GF-D8 (cell line): ENCODE results near the gene SMPD2.

ENCODE experiments used
- DNase-seq: peaks from one replicate; lab custom pipeline; 2025; lab: John Stamatoyannopoulos, UW

Gene SMPD2

DNA sequence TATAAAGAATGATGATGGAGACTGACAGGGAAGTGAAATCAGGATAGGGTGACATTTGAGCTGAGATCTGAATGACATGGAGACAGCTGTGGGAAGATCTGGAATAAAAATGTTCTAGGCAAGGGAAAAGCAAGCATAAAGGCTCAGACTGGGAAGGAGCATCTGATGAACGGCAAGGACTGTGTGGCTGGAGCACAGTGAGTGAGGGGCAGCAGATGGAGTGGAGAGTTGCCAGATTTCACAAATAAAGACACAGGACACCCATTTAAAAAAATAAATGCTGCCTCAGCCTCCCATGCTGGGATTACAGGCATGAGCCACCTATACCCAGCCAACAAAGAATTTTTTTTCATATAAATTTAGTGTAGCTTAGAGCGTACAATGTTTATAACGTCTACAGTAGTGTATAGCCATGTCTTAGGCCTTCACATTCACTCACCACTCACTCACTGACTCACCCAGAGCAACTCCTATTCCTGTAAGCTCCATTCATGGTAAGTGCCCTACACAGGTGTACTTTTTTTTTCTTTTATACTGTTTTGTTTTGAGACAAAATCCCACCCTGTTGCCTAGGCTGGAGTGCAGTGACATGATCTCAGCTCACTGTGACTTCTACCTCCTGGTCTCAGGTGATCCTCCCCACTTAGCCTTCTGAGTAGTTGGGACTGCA, 44.9 kb downstream of the SMPD2 start:
- DNase-seq = no peak

DNA sequence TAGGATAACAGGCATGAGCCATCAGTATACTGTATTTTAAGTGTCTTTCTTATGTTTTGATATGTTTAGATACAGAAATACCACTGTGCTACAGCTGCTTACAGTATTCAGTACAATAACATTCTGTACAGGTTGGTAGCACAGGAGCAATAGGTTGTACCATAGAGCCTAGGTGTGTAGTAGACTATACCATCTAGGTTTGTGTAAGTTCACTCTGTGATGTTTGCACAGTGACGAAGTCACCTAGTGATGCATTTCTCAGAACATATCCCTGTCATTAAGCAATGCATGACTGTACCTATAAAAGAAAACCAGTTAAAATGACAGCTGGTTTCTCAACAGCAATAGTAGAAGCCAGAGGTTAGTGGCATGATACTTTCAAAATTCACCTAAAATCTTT, 45.5 kb downstream of the SMPD2 start:
- DNase-seq = no peak

DNA sequence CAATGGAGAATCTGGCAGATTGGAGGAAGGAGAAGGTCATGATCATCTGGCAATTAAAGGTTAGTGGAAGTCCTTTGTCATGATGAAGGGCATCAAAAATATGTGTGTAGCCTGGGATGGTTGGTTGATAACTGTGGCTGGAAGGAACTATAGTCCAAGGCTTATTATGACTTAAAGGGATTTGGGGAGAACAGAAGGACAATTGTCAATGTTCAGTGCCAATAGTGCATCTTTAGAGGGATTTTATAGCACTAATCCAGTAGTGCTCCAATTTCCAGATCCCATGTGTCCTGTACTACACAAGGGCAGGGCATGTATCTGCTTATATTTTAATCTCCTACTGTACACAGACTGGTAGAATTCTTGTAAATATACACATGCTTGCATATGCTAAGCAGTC, 47.5 kb downstream of the SMPD2 start:
- no peak for DNase-seq

DNA sequence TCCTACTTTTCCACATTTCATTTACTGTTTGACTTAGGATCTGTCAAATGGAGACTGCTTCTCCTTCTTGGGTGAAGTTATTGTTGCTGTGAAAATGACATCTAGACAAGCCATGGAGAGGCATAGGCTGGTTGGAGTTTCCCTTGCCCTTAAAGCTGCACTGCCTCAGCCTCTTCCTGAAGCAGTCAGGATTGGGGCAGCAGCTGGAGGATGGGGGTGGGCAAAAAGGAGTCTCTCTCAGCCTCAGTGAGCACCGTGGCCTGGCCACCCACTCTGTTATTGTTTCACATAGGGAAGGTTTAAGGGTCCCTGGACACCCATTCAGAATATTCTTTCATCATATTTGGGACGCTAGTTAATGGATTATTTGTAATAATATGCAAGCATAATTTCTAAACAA, 50.2 kb downstream of the SMPD2 start:
- DNase-seq = no peak

DNA sequence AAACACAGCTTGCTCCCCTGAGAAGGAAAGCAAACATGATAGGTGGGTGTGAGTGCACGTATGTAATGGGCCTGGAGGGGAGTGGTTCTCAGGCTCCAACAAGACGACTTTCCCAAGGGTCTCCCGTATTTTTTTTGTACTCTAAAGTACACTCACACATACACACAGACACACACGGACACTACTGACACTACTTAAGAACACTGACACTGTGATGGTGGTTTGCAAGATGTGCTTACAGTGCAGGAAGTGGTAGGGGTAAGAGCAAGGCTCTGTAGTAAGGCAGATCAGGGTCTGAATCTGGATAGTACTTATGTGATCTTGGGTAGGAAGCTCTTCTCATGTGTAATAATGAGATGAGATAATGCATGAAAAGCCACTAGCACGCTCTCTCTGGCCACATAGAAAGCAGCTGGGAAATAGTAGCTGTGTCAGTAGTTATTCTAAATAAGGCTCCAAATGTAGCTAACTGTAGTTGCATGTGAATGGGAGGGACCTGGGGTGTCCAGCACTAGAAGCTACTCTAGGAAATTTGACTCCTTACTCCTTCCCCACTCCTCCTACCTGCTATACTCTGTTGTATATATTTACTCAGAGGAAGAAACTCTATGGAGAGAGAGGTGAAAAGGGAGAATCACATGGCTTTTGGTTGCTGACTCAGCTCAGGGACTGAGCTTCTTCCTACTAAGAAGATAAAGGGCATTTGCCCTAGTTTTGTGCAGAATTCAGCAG, 50.8 kb downstream of the SMPD2 start:
- no peak for DNase-seq
